GM18951 (cell line): Measurements from ENCODE around the gene RAB3C.
"Not testable (repeated sequence)": the region's sequence is repeated elsewhere in the genome, so short reads cannot be mapped to it uniquely, and the experiment has no call there.

Experiments
- POLR2A ChIP-seq: IDR thresholded peaks from 4 replicates; pipeline ENCODE4 v1.6.1; 2011; ENCODE audit warnings: mild to moderate bottlenecking; ENCODE audit not compliant: insufficient read length, insufficient read depth; ENCODE audit errors: extremely low read depth
- in situ Hi-C: fragments of 300-500 bp; cut with MboI; formaldehyde crosslinking; loops from one replicate; pipeline ENCODE4 v1.12.0; 2022; ENCODE audit warnings: low sequenced_read_pairs, mixed read lengths, inconsistent platforms; ENCODE audit not compliant: unreplicated experiment

RAB3C gene, protein sequence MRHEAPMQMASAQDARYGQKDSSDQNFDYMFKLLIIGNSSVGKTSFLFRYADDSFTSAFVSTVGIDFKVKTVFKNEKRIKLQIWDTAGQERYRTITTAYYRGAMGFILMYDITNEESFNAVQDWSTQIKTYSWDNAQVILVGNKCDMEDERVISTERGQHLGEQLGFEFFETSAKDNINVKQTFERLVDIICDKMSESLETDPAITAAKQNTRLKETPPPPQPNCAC

DNA sequence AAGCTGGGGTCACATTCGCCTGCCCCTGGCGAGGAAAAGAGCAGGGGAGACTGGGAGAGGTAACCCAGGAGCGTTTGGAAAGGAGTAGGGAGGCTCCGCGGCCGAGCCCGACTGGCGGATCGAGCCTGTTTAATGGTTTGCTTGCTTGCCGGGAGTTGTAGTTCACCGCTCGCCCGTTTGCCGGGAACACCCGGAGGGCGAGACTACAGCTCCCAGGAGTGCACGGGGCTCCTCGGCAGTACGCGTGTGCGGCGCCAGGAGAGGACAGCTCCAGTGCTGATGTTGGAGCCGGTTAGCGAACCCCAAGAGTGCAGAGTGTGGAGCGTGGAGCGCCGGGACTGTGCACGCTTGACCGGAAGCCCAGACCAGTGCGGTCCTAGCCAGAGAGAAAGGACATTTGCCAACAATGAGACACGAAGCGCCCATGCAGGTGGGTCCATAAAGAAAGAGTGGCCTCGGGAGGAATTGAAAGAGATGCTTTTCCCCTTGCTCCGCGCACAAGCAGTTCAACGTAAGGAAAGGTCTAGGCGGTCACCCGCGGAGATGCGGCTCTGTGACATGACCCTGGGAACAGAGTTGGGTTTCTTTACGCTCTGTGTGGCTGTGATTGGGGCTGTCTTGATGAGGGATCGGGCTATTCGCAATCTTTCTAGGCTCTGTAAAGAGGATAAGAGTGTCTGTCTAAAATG is at the start of gene RAB3C:
Gene RAB3C (plus strand): TSS at position 273 of the 689 bp plus-strand sequence. CDS start 134 bp downstream, at position 407.
- in situ Hi-C loops = no loop called here
- TF ChIP-seq POLR2A = no peak

DNA sequence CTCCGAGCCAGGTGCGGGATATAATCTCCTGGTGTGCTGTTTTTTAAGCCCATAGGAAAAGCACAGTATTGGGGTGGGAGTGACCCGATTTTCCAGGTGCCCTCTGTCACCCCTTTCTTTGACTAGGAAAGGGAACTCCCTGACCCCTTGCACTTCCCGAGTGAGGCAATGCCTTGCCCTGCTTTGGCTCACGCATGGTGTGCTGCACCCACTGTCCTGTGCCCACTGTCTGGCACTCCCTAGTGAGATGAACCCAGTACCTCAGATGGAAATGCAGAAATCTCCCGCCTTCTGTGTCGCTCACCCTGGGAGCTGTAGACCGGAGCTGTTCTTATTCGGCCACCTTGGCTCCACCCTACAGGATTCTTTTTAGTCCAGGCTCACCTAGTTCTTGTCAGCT is 40.9 kb upstream of the RAB3C start:
- in situ Hi-C loops = not testable (repeated sequence)

DNA sequence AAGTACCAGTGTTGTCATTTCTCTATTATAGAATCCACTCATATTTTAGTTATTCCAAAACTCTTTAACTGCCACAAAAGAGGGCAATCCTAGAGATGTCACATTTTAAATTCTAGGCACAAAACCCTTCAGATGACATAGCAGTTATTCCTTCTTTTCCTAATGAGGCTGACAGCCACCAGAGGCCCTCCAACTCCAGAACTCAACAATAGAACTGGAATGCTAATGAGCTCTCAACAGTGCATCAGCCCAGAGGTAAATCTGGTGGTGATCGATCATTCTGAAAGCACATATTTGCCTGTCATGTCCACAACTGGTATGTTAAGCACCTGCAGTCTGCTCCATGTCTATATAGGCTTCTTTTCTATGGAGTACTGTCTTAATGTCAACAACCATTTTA is 40.2 kb upstream of the RAB3C start:
- in situ Hi-C loops = no loop called here
- TF ChIP-seq POLR2A = no peak

DNA sequence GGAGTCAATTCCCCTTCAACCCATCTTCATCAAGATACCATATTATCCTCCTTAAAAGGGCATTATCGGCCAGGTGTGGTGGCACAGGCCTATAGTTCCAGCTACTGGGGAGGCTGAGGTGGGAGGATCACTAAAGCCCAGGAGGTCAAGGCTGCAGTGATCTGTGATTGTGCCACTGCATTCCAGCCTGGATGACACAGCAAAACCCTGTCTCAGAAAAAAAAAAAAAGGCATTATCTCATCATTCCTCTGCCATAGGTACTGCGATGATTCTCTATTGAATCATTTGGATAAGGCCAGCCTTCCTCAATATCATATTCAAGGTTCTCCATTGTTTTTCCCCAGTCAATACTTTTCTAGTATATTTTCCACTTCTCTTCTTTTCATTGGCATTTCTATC is 39.2 kb upstream of the RAB3C start:
- in situ Hi-C loops = no loop called here
- TF ChIP-seq POLR2A = no peak

DNA sequence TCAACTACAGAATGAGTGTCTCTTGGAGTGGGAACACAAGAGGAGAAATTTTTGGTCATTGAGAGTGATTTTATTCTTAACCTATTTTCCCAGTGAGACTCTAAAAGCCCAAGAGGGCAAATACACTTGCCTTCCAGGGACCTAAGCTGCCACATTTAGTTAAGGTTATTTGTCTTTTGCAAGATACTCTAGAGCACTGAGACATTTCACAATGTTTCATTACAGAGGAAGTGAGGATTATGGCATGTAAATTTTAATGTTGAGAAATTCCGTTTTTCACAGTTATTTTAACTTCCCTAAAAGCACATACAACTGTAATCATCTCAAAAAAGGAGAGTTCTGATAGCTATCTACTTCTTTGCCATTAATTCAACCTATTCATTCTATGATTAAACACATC is 38.7 kb upstream of the RAB3C start:
- TF ChIP-seq POLR2A = no peak
- in situ Hi-C loops = no loop called here

DNA sequence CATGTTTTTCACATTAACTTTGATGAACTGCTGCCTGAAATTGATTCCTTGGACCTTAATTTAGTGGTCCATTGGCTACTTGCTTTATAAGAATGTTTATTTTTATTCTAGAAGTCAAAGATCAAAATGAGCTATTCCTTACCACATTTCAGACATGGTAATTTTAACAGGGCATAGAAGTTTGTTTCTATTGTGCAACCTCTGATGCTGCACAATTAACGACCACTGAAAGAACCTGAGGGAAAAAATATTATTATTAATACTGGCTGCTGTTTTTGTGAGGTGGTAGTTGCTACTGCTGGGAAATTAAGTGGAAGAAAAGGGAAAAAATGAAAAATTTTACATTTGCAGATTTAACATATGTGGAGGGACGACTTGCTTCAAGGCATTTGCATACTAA is 37.9 kb upstream of the RAB3C start:
- in situ Hi-C loops = no loop called here
- TF ChIP-seq POLR2A = no peak

DNA sequence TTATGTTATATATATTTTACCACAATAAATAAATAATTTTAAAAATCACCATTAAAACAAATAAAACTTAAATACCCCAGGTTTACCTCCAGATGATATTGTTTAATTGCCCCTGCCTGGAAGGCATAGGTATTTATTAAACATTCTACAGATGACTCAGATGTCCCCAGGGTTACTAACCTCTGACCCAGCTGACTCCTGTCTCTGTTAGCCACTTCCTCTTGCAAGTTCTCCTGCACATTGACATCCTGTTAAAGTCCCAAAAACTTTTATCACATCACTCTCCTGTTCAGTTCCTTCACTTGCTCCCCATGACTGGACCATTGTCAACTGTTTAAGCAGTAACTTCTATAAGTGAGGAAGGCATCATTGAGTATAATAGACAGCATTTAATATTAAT is 37.0 kb upstream of the RAB3C start:
- TF ChIP-seq POLR2A = no peak
- in situ Hi-C loops = no loop called here

DNA sequence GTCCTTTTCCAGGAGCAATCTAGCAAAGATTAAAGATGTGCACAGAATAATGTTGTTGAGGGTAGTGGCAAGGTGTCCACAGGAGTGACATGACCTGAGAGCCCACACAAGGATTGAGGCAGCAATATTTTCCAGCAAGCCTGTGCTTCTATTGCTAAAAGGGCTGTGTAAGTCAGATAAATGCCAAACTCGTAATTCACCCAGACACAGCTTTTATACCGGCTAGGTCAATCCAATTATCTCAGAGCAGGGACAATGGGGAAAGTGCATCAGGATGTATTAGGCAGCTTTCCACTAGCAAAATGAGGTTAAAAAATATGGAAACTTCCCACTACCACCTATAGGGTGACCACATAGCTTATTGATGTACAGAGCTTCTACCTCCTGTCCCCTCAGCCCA is 34.8 kb upstream of the RAB3C start:
- in situ Hi-C loops = no loop called here
- no peak for TF ChIP-seq POLR2A

DNA sequence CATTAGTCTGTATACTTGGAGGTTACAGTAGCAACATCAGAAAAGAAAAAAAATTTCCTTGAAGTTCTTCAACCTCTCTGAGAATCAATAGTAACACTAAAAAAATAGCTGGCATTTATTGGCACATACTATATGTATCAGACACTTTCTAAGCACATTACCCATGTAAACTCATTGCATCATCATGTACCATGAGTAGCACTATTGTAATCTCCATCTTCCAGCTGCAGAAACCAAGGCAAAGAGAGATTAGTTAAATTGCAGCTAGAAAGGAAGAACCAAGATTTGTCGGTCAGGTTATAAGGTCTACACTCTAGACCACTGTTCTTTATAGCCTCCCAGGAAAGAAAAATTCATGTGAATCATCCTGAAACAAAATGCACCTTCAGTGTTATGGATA is 31.4 kb upstream of the RAB3C start:
- TF ChIP-seq POLR2A = no peak
- in situ Hi-C loops = no loop called here

DNA sequence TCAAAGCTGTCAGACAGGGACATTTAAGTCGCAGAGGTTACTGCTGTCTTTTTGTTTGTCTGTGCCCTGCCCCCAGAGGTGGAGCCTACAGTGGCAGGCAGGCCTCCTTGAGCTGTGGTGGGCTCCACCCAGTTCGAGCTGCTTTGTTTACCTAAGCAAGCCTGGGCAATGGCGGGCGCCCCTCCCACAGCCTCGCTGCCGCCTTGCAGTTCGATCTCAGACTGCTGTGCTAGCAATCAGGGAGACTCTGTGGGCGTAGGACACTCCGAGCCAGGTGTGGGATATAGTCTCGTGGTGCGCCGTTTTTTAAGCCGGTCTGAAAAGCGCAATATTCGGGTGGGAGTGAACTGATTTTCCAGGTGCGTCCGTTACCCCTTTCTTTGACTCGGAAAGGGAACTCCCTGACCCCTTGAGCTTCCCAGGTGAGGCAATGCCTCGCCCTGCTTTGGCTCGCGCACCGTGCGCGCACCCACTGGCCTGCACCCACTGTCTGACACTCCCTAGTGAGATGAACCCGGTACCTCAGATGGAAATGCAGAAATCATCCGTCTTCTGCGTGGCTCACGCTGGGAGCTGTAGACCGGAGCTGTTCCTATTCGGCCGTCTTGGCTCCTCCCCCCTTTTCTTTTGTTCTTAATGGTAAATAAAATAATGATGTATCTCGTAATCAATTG is 25.1 kb upstream of the RAB3C start:
- in situ Hi-C loops = not testable (repeated sequence)

DNA sequence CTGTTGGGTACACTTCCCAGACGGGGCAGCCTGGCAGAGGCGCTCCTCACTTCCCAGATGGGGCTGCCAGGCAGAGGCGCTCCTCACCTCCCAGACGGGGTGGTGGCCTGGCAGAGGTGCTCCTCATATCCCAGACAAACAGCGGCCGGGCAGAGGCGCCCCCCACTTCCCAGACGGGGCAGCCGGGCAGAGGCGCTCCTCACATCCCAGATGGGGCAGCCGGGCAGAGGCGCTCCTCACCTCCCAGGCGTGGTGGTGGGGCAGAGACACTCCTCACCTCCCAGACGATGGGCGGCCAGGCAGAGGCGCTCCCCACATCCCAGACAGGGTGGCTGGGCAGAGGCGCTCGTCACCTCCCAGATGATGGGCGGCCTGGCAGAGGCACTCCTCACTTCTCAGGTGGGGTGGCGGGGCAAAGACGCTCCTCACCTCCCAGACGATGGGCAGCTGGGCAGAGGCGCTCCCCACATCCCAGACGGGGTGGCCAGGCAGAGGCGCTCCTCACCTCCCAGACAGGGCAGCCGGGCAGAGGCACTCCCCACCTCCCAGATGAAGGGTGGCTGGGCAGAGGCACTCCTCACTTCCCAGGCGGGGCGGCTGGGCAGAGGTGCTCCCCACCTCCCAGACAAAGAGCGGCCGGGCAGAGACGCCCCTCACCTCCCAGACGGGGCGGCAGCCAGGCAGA is 19.7 kb upstream of the RAB3C start:
- in situ Hi-C loops = not testable (repeated sequence)

DNA sequence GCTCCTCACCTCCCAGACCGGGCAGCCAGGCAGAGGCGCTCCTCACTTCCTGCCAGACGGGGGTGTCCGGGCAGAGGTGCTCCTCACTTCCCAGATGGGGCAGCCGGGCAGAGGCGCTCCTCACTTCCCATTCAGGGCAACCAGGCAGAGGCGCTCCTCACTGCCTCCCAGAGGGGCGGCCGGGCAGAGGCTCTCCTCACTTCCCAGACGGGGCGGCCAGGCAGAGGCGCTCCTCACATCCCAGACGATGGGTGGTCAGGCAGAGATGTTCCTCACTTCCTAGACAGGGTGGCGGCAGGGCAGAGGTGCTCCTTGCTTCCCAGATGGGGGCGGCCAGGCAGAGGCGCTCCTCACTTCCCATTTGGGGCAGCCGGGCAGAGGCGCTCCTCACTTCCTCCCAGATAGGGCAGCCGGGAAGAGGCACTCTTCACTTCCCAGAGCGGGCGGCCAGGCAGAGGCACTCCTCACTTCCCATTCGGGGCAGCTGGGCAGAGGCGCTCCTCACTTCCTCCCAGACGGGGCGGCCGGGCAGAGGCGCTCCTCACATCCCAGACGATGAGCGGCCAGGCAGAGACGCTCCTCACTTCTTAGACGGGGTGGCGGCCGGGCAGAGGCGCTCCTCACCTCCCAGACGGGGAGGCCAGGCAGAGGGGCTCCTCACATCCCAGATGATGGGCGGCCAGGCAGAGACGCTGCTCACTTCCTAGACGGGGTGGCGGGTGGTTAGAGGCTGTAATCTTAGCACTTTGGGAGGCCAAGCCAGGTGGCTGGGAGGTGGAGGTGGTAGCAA is 18.6 kb upstream of the RAB3C start:
- in situ Hi-C loops = not testable (repeated sequence)

DNA sequence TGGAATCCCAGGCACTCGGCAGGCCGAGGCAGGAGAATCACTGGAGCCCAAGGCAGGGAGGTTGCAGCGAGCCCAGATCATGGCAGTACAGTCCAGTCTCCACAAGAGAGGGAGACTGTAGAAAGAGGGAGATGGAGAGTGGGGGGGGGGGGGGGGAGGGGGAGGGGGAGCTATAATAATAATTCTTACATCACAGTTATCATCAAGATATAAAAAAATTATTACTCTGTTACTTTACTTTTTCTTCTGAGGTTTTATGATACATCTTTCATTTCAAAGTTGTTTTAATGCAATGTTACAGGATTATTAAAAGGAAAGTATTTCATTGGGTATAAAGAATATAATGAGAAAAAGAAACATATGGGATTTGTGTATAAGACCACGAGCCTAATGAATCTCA is 17.8 kb upstream of the RAB3C start:
- no peak for TF ChIP-seq POLR2A
- in situ Hi-C loops = no loop called here
